GM18907 (cell line): ENCODE results near the gene HDGFL2.

Experiments
- ATAC-seq: cut with Tn5 transposase; IDR thresholded peaks from one replicate; pipeline ENCODE4 v1.9.1; 2021; ENCODE audit warnings: mild to moderate bottlenecking, moderate library complexity; ENCODE audit not compliant: unreplicated experiment

HDGFL2 gene

DNA sequence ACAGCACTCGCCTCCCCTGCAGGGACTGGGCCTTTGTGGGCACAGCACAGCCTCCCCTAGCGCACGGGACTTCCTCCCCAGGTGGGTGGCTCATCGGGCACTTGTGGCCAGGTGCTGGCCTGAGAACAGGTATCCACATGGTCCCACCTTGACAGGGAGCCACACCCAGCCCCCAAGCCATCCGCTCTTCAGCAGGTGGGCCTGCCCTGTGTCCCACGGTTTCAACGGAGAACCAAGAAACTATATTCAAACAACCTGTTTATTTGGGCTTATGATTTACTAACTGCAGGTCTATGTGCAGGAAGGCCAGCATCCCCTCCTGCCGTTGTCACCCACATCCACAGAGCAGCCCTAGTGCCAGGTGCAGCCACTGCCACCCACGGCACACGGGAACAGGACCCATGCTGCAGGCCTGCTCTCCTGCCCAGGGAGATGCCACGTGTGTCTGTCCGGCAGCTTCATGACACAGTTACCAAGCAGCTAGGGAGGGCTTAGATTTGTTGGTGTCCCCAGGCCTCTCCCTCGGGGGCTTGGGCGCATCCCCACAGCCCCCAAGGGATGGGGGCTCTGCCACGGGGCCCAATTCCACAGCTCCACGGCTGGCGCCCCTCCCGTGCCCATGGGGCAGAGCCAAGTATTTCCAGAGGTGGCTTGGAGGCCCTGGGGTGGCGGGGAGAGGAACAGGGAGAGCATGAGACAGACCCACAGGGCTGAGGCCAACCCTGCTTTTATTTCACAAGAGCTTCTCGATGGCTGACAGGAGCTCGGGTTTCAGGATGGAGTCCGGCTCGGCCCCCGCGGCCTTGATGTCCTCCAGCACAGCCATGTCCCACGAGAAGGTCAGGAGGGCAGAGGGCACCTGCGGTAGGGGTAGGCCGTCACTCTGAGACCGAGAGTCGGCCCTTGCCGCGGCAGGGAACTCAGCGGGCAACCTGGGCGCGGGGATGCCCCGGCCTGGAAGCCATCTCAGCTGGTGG lies 27.0 kb upstream of the HDGFL2 start:
- no peak for ATAC-seq

DNA sequence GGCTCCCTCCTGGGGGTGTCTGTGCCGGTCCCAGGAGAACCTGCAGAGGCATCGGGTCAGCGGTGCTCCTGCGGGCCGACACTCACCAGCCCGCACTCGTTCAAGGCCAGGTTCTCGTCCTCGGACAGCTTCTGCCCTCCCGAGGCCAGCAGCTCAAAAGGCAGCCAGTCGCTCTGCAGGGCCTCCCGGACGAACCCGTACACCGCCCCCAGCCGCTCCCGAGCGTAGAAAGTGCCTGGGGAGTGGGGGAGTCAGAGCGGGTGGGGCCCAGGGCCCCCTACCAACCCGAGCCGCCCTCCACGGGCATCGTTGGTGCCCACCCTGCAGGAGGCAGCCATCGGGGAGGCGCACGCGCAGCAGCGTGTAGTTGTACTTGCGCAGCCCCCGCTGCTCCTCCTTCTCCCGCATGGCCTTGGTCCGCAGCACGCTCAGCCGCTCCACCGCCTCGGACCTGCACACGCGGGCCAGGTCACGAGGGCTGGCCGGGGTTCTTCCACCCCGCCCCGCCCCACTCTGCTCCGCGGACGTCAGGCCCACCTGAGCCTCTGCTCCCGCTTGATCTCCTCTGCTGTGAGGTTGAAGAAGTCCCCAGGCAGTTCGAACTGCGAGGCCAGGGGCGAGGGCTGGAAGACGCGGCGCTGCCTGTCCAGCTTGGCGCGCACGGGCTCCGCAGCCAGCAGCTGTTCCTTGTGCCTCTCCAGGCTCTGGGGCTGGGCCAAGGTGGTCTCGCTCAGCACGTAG lies 26.0 kb upstream of the HDGFL2 start:
- no peak for ATAC-seq

DNA sequence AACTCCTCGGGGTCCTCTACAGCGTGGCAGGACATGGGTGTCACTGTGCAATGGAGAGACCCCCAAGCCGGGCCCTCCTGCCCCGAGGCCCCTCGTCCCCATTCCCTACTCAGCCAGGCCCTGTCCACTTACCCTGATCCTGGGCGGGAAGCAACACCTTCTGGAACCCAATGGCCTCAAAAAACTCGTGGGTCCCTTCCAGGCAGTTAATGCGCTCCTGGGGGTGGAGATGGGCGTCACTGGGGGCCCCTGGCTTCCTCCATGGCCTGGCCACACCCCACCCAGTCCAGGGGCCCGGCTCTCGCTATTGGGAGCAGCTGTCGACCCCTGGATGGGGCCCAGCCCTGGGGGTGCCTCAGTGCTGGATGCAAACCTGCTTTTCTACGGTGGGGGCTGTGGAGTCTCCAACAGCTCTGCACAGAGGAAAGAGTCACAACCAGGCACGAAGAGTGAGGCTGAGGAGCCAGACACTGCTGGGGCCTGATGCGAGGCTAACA lies 25.3 kb upstream of the HDGFL2 start:
- ATAC-seq, result no peak

DNA sequence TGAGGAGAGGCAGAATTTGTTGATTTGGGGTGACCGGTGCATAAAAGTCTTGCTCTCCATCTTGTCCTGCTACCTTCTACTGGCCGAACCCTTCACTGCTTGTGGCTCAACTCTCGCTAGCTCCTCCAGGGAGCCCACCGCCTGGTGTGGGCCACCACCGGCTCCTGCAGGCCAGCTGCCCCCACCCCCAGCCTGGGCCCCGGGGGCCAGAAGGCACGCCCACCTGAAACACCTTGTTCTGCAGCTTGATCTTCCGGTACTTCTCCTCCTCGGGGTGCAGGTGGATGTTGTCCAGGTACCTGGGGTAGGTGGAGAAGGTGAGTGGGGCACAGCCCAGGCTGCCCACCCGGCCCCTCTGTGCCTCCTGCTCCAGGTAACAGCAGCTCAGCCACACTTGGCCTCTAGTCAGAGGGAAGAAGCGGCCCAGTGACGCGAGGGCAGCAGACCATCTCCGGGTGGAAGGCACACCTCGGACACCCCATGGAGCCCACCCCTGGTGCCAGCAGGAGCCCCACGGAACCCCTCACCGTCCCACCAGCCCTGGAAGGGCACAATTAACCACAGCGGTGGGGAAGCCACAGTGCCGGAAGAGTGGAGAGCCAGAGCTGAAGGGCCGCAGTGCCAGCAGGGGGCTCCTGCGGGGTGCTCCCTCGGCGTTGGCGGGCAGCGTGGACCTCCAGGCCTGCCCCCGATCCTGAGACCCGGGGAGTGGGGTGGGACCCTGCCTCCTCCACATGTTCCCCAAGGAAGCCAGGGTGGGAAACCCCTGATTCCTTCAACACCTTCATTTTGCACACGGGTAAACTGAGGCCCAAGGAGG lies 24.6 kb upstream of the HDGFL2 start:
- ATAC-seq, result no peak

DNA sequence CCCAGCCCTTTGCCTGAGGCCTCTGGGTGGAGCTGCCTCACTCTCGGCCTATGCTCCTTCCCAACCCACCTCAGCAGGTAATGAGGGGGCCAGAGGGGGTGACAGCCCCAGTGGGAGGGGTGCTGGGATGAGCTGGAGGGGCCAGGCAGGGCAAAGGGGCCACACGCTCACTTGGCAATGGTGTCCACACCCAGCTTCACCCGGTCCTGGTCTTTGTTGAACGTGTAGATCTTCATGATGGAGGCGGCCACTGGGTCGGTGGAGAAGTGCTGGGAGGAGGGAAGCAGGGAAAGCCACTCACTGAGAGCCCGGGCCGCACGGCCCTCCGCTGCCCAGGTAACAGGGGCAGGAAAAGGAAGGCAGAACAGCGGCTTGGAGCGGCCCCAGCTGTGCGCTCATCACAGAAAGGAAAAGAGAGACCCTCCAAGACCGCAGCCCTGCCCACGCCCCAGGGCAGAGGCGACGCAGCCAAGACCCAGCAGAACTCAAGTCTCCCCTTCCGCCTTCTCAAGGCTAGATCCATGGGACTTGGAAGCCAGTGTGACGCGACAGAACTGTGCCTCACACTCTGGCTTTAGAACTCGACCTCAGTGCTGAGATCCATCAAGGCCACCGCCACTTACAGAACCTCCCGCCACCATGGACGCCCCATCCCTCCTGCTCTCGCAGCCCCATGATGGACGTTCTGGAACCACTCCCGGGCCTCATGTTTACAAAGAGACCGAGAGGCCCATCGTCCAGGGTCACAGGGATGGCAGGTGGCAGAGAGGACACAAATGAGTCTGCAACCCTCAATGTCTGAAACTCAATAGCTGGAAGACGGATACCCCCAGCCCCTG lies 23.7 kb upstream of the HDGFL2 start:
- ATAC-seq, result no peak

DNA sequence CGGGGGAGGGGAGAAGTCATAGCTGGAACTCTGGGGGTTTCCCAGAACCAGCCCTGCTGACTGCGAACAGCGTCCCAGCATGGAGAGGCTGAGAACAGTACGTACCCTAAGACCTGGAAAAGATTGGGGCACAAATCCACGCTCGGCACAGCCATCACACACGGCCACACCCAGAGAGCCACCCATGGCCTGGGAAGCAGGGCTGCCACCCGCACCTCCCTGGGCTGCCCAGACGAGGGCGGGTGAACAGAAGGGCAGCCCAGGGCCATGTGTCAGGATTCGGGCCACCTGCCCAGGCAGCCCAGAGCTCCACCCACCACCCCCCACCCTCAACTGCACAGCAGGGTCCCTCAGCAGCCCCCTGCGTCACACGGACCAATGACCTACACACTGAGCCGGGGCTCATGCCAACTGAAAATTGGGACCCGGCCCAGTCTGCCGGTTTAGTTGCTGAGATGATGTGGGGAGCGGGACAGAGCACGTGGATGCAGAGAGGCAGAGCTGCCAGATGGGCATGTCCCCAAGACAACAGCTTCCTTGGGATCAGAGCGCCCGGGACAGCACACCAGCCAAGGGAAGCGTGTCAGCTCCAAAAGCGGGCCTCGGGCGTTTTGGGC lies 23.0 kb upstream of the HDGFL2 start:
- ATAC-seq, result no peak

DNA sequence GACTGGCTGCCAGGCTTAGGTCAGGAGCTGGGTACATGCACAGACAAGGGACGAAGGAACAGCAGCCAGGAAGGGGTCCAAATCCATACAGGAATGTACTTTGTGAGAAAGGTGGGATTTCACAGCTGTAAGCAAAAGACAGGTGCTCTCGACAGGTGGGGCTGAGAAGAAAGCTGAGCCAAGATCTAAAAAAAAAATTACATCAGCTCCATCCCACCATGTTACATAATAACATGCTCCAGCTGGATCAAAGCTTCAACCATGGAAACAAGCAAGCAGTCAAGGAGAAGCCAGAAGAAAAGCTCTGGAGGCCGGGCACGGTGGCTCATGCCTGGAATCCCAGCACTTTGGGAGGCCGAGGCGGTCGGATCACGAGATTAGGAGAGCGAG lies 22.5 kb upstream of the HDGFL2 start:
- no peak for ATAC-seq

DNA sequence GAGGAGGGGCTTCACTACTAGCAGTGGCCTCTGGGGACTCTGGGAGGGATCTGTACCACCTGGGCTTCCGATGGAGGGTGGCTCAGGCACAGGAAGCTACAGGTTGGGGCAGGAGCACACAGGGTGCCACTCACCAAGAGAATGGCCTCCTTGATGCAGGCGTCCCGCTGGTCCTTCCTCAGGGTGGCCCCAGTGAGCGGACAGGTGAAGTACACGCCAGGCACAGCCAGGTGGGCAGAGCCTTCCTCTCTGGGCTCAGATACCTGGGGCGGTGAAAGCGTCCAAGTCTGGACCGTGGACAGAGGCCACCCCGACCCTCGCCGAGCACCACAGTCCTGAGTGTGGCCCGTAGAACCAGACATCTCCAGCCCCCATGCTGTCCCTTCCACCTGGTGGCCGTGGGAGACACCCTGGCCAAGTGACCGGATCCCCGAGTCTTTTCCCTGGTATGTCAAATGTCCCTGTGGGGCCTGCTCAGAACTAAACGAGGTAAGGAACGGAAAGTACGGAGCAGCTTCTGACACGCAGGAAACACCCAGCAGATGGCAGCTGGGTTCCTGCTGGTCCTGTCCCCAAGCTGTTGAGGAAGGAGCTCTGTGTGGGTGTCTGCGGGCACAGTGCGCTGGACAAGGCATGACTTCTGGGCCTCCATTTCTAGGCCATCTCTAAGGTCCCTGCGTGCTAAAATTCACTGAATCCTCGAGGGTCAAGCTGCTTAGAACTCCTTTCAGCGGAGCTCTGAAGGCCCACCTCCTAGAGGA lies 19.7 kb upstream of the HDGFL2 start:
- ATAC-seq, result no peak

DNA sequence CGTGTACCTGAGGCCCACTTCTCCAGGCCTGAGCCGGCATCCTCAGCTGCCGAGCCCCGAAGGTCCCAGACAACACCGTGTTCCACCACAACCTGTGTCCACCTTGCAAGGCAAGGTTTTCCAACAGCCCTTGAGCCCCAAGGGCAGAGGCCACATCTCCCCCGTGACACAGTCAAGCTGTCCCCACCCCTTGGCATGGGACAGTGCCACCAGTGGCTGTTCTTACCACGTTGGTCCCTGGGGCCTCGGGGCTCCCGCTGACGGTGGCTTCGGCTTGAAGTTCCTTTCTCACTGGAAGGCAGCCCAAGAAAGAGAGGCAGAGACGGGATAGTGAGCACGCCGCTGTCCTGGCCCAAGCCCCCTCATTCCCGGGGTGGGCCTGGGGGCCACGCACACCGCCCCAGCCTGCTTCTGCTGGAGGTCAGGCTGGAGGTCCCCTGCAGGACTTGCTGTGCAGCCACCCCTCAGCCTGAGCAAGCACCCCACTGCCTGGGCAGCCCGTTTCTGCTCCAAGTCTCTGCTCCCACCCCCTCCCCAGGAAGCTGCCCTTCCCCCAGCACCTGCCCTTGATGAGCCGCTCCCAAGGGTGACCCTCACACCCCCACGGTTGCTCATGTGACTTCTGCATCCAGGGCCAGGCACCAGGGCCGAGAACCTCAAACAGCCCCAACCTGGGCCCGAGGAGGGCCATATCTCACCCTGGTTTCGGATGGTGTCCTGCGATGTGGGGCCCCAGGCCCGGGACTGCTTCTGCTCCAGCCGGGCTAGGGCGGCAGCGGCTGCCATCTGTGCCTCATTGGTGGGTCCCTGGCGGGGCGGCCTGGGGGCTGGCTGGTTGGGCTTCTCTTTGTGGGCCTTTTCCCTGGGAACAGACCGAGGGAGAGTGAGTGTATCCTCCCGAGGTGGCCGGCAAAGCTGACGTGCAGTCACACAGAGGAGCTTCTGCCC lies 18.6 kb upstream of the HDGFL2 start:
- no peak for ATAC-seq

DNA sequence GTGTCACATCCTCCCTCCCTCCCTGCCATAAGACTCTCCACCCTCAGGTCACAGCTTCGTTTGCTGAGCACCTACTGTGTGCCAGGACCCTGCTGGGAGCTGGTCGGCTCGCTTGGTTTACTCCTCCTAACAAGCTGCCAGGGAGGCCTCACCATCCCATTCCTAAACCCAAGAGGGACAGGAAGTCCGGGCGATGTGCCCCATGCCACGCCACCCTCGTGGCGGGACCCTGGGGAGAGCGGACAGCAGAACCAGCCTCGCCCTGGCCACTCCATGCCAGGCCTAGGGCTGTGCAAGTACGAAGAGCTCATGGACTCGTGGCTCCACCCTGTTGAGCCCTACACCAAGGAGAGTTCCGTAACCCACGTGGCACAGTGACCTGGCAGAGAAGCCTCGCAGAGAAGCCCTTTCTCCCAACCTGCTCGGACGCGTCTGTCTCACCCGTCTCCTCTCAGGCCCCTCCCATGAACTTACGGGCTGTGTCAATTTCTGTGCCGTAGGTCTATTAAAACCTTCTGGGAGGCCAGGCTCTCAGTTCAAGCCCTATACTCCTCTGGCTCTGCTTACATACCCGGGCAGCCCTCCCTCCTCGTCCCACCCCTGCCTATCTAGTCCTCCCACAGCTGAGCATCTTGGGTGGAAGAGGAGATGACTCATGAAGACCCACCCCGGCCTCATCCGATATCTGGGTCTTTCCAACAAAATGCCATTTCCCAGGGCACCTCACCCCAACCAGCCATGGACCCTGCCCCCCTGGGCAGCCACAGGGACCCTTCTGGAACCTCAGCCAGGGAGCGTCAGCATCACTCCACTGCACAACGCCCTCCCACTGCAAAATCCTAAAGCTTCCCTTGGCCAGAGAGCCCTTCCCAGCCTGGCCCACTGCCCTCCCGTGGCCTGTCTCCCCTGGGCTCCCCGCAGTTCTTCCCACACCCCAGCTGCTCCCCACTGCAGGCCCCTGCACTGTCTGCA lies 17.1 kb upstream of the HDGFL2 start:
- no peak for ATAC-seq

DNA sequence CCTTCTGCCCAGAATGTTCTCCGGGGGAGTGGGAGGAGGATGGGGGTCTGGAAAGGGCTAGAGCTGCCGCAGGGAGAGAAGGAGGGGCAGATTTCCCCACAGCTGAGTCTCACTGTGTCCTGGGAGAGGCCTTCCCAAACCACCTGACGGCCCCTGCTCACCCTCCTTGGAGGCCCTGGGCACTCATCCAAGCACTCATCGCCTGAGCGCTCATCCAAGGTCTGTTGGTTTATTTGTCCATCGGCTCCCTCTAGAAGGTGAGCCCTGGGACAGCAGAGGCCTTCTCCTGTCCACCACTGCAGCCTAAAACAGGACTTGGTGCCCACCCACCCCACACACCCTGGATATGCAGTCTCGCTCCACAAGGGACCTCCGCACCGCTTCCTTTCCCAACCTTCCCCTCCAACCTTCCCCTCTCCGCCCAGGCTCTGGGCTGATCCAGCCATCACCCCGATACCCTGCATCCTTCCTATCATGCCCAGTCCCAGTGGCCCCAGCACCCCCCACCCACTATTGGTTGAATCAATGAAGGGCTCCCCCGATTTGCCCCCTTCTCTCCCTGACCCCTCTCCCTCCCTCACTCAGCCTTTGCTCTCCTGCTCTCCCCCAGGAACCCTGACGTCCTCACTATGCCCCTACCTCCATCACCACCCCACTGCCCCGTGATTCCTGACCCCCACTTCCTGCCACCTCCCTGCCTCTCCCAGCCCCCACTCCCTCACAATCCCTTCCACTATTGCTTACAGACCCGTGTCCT lies 16.2 kb upstream of the HDGFL2 start:
- no peak for ATAC-seq

DNA sequence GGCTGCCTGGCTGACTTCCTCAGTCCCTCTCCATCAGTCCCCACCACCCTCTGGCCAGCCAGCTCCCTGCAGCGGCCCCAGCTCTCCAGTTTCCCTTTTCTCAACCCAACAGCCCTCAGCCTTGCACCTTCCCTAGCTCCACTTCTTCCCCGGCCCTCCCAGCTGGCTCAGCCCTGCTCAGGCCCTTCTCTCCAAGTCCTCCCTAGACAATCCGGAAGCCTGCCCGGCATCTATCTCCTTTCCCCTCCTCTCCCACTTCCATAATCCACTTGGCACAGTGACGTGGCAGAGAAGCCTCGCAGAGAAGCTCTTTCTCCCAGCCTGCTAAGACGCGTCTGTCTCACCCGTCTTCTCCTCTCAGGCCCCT lies 15.6 kb upstream of the HDGFL2 start:
- no peak for ATAC-seq

DNA sequence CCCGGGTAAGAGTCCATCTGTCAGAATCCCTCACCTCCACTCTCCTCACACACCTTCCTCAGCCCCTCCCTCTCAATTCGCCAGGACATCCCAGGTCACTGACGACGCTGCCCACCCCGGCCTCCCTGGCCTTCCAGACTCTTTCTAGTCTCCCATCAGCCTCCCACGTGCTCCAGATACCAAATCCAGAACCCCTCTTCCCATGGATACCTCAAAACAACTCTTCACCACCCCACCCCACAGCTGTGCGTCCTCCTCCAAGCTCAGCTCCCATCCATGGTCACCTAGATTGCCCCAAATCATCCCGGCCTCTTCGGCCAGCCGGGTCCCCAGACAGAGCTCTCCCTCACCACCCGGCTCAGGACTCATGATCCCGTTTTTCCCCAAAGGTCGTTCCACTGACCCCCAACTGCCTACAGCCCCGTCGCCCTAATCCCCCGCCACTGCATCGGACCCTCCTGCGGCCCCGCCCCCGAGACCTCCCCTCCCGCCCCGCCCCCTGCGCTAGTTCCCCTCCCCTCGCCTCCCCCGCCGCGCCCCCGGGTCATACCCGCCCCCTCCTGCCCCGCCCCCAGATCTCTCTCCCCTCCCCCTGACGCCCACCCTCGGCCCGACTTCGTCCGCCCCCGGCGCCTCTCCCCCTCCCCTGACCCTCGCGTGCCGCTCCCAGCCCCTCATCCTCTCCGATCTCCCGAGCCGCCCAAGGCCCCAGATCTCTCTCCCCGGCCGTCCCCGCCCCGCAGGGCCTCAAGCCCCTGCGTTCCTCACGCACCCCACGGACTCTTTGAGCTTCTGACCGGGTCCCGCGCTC lies 15.0 kb upstream of the HDGFL2 start:
- ATAC-seq, result peak; percentile 9

DNA sequence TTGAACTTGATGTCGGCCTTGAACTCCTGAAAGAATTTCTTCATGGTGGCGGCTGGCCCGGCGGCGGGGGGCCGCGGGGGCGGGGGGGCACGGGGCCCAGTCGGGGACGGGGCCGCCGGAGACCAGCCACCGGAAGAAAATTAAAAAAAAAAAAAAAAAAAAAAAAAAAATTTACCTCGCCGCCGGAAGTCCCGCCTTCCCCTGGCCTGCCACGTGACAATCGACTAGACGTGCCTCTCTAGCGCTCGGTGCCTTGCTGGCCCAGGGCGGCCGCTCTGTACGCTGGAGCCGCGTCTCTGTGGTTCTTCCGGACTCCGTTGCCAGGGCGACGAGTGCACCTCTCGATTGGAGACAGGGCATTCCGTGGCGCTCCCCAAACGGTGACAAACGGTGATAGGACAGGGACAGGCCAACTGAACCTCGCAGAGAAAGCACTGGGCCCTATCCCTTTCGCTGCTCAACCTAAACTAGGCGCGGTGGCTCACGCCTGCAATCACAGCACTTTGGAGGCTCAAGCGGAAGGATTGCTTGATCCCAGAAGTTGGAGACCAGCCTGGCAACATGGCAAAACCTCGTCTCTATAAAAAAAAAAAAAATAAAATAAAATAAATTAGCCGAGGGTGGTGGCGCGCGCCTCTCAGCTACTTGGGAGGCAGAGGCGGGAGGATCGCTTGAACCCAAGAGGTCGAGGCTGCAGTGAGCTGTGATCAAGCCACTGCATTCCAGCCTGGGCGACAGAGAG lies 14.3 kb upstream of the HDGFL2 start, which contains the start of gene UBXN6:
UBXN6 (minus strand) TSS at position 141 of the 742 bp plus-strand sequence; CDS start at position 44, 97 bp downstream.
- ATAC-seq, result peak; percentile 83
